ENCODE results near the gene SLC34A1. TPM values are rescaled to one million over a fixed set of nuclear protein-coding genes. Genes with fewer than 3 reads are reported as not detected.

The SLC34A1 gene
- total RNA-seq, 1 donor from 2014 or later: not detected

DNA sequence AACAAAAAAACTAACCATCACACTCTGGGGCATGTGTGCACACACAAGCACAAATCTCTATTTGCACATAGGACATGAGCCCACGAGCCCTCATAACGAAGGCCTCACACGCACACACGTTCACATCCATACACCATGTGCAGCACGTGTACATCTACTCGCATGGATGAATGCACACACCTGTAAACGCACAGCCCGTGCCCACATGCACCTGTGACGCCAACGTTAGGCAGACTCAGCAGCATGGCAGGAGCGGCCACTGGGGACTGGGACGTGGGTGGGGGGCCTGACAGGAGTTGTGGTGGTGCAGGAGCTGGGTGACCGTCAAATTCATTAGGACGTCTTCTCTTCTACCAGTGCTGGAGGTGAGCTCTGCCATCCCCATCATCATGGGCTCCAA is 3.2 kb downstream of the SLC34A1 start:
- no peak for DNase-seq
- no peaks in the 10 kb centered on the region for H3K36me3 Mint-ChIP-seq (ENCODE audit: unreplicated experiment)
- peaks cover 6% of the 10 kb centered on the region for H3K9me3 Mint-ChIP-seq (ENCODE audit: unreplicated experiment)
- no peak overlapping the region for H3K27ac Mint-ChIP-seq (ENCODE audit: unreplicated experiment)
- no peak overlapping the region for H3K4me3 Mint-ChIP-seq (ENCODE audit: unreplicated experiment)
- H3K4me1 Mint-ChIP-seq (ENCODE audit: low read depth, unreplicated experiment): peaks cover 7% of the 10 kb centered on the region
- TF ChIP-seq, protein P1, sequence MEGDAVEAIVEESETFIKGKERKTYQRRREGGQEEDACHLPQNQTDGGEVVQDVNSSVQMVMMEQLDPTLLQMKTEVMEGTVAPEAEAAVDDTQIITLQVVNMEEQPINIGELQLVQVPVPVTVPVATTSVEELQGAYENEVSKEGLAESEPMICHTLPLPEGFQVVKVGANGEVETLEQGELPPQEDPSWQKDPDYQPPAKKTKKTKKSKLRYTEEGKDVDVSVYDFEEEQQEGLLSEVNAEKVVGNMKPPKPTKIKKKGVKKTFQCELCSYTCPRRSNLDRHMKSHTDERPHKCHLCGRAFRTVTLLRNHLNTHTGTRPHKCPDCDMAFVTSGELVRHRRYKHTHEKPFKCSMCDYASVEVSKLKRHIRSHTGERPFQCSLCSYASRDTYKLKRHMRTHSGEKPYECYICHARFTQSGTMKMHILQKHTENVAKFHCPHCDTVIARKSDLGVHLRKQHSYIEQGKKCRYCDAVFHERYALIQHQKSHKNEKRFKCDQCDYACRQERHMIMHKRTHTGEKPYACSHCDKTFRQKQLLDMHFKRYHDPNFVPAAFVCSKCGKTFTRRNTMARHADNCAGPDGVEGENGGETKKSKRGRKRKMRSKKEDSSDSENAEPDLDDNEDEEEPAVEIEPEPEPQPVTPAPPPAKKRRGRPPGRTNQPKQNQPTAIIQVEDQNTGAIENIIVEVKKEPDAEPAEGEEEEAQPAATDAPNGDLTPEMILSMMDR (IDR thresholded peaks at IDR 0.05; ENCODE audit: partially characterized antibody, unreplicated experiment): no peak
- peaks cover 13% of the 10 kb centered on the region for H3K27me3 Mint-ChIP-seq (ENCODE audit: unreplicated experiment)

DNA sequence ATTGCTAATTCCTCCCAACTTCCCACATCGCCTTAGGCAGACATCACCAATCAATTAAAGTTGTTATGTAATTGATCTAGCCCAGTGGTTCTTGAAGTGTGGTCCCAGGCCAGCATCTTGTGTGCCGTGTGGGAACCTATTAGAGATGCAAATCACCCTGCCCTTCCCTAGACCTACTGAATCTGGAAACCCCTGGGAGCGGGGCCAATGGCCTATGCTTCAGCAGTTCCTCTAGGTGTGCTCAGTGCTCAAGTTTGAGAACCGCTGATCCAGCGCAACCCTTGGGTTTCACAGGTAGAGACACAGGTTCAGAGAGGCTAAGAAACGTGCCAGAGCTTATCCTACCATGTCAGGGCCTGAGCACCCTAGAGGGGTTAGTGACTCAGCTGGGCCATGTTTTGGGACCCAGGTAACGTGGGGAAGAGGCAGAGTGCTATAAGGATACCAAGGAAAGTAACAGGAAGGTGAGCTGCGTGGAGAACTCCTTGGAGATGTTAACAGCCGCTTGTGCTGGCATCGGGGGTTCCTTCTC is 4.4 kb downstream of the SLC34A1 start:
- no peaks in the 10 kb centered on the region for H3K36me3 Mint-ChIP-seq (ENCODE audit: unreplicated experiment)
- no peak overlapping the region for H3K27ac Mint-ChIP-seq (ENCODE audit: unreplicated experiment)
- peaks cover 5% of the 10 kb centered on the region for H3K9me3 Mint-ChIP-seq (ENCODE audit: unreplicated experiment)
- DNase-seq: no peak
- TF ChIP-seq, protein P1 (IDR thresholded peaks at IDR 0.05; ENCODE audit: partially characterized antibody, unreplicated experiment): no peak
- H3K27me3 Mint-ChIP-seq (ENCODE audit: unreplicated experiment): peaks cover 12% of the 10 kb centered on the region
- peaks cover 7% of the 10 kb centered on the region for H3K4me1 Mint-ChIP-seq (ENCODE audit: low read depth, unreplicated experiment)
- peak overlapping the region; percentile 25 for H3K4me3 Mint-ChIP-seq (ENCODE audit: unreplicated experiment)

DNA sequence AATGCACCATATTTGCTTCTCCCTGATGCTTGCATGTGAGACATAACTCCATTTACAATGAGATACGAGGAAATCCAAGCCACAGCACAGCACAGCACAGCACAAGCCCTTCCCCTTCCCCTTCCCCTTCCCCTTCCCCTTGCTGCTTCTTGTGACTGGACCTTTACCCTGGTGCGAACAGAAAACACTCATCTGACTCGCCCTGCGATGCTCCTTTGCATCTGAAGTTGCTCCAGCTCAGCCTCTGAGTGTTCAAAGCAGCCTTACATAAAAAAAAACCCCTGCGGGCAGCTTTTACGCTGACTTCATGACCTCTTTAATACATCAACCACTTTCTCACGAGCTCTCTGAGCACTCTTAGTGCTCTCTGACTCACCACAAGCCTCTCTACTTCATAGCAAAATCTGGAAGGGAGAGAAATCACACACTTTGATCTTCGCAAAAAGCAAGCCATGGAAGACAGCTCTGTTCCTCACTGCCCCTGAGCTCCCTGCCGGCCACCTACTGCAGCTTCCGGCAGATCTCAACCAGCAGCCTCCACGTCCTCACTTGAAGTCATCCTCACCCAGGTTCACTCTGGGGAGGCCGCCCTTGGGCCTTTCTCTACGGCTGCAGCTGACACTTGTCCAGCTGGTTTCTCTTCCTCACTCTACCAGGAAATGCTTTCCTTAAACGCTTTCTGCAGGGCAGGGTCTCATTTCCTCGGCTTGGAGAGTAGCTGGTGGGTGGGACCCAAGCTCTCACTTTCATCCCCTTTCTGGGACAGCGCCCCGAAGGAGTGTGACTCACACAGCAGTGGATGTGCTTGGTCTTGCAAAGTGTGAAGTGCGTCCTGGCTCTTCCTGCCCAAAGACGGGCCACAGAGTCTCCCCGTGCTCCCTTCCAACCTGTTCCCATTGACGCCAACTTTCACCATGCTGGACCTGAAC is 5.3 kb downstream of the SLC34A1 start:
- no peak overlapping the region for H3K4me3 Mint-ChIP-seq (ENCODE audit: unreplicated experiment)
- peaks cover 7% of the 10 kb centered on the region for H3K4me1 Mint-ChIP-seq (ENCODE audit: low read depth, unreplicated experiment)
- H3K27me3 Mint-ChIP-seq (ENCODE audit: unreplicated experiment): peaks cover 10% of the 10 kb centered on the region
- TF ChIP-seq, protein P1 (IDR thresholded peaks at IDR 0.05; ENCODE audit: partially characterized antibody, unreplicated experiment): no peak
- no peak overlapping the region for H3K27ac Mint-ChIP-seq (ENCODE audit: unreplicated experiment)
- H3K9me3 Mint-ChIP-seq (ENCODE audit: unreplicated experiment): peaks cover 5% of the 10 kb centered on the region
- DNase-seq: no peak
- no peaks in the 10 kb centered on the region for H3K36me3 Mint-ChIP-seq (ENCODE audit: unreplicated experiment)

DNA sequence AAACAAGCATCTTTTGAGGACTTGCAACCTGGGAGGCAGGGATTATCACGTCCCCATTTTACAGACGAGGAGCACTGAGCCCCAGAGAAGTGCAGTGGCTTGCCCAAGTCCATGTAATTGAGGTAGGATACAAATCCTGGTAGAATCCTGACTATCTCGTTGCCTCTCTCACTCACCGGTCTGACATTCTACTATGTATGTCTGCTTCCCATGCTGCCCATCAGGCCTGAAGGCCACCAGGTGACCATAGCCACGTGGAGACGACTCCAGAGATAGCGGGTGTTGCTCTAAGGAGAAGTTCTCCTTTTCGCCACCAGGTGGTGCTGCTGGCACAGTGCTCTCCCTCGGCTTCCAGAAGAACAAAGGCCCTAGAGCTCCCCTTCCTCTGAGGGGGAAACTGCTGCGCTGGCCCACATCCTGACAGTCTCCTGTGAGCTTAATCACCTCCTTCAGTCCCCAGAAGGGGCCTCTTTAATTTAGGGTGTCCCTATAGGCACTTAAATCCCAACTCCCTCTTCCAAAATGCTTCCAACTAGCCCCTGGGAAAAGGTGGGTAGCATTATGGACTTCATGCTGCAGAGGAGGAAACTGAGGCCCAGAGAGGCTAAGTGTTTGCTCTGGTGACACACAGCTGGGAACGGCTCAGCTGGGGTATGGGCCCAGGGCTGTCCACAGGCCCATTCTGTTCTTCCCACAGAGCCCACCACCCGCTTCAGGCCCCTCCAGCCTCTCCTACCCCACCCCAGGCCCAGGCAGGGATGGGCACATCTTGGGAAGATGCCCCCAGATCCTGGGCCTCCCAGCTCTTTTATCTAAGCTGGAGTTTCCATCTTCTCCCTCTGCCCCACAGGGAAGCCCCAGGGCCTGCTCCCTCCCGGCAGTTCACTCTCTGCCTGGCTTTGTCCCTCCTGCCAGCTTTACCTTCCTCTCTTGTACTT is 6.4 kb downstream of the SLC34A1 start:
- Mint-ChIP-seq H3K9me3 (ENCODE audit: unreplicated experiment) (peaks cover 5% of the 10 kb centered on the region), H3K27ac (ENCODE audit: unreplicated experiment) (peak overlapping the region; percentile 13), H3K36me3 (ENCODE audit: unreplicated experiment) (no peaks in the 10 kb centered on the region), H3K4me1 (ENCODE audit: low read depth, unreplicated experiment) (peaks cover 7% of the 10 kb centered on the region), H3K27me3 (ENCODE audit: unreplicated experiment) (peaks cover 10% of the 10 kb centered on the region), H3K4me3 (ENCODE audit: unreplicated experiment) (no peak overlapping the region)
- TF ChIP-seq, protein P1 (IDR thresholded peaks at IDR 0.05; ENCODE audit: partially characterized antibody, unreplicated experiment): peak; percentile 95
- peak; percentile 89 for DNase-seq
